ENCODE results near the gene WFIKKN1.

DNA sequence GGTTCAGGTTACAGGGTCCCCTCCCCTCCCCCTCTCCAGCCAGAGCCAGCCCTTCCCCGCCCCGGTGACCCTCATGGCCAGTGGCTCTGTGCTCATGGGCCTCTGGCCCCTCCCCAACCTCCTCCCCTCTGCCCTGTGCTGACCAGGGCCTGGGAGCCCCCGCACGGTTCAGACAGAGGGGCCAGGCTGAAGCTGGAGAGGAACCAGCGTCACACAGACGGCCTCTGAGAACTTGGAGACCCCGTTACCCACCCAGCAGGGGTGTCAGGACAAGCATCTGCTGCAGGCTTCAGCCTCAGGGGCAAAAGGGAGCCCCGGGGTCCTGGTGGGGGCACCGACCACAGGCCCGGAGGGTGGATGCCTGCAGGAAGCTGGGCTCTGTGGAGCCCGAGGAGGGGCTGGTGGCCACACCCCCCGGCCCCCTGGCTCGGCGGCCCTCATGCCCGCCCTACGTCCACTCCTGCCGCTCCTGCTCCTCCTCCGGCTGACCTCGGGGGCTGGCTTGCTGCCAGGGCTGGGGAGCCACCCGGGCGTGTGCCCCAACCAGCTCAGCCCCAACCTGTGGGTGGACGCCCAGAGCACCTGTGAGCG, at the start of gene WFIKKN1:
- TF ChIP-seq POLR2AphosphoS5 (IDR thresholded peaks at IDR 0.05; ENCODE audit: low read depth, low read length) (no peak), POLR2A (IDR thresholded peaks at IDR 0.05; ENCODE audit: low read depth, low read length) (no peak)
